H1 (cell line): ENCODE measurements around the gene SMAD6.

ENCODE experiments used
- HDAC2 ChIP-seq, 2 experiments: fragments of 300-600 bp in 1 of 2; sonication (generic) in 1 of 2; IDR thresholded peaks; 2 replicates each; pipeline ENCODE4 v1.6.1; 2011 to 2012; ENCODE audit warnings: low read depth in 2 of 2, low read length in 2 of 2, mild to moderate bottlenecking in 2 of 2, moderate library complexity in 2 of 2, borderline replicate concordance in 1 of 2, inconsistent platforms in 1 of 2
- KDM5A ChIP-seq: fragments of 200-600 bp; IDR thresholded peaks from 2 replicates; pipeline ENCODE4 v1.7.1; 2012; ENCODE audit warnings: mild to moderate bottlenecking, low read length, inconsistent platforms, mixed read lengths
- RAD21 ChIP-seq, 2 experiments: IDR thresholded peaks in 1 of 2; conservative IDR thresholded peaks in 1 of 2; 2 replicates each; pipeline ENCODE4 v1.6.1; 2011; ENCODE audit warnings: low read depth in 2 of 2, low read length in 2 of 2, improper control_type of control experiment in 1 of 2, inconsistent platforms in 1 of 2, mild to moderate bottlenecking in 1 of 2, moderate library complexity in 1 of 2
- SP2 ChIP-seq: IDR thresholded peaks from 2 replicates; pipeline ENCODE4 v1.6.1; 2012; ENCODE audit warnings: mild to moderate bottlenecking, low read length, inconsistent platforms
- TF ChIP-seq, protein P1 (sequence below), 3 experiments: IDR thresholded peaks; 1 replicate in 2 of 3; 2 replicates in 1 of 3; pipeline versions ENCODE4 v1.5.1 to v1.6.1; 2011; ENCODE audit warnings: low read length in 3 of 3, mild to moderate bottlenecking in 3 of 3, inconsistent platforms in 2 of 3, low read depth in 1 of 3, moderate library complexity in 1 of 3; ENCODE audit not compliant: insufficient read depth in 1 of 3; ENCODE audit errors: control extremely low read depth in 1 of 3
- TF ChIP-seq, protein P2 (sequence below): IDR thresholded peaks from 2 replicates; pipeline ENCODE4 v1.6.1; 2011; ENCODE audit warnings: low read length, improper control_type of control experiment
- TF ChIP-seq, protein P3 (sequence below): IDR thresholded peaks from 2 replicates; pipeline ENCODE4 v1.6.1; 2011; ENCODE audit warnings: low read depth, mild to moderate bottlenecking, low read length; ENCODE audit not compliant: insufficient read depth

DNA sequence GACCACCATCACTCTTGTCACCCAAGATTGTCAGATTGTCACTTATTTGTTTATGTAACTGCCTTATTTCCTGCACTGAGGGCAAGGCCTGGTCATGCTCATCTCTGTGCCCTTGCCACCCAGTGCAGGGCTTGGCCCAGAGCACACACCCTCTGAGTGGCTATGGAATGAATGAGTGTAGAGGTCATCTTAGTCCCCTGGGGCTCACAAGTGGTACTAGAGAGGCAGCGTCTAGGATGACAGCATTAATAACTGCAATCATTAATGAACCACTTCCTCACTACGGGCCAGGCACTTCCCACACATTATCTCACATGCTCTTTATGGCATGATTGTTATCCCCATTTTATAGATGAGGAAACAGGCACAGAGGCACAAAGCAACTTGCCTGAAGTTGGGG lies 117.0 kb downstream of the SMAD6 start:
- TF ChIP-seq KDM5A (no peak), HDAC2 (IDR thresholded peaks at IDR 0.05; ENCODE audit: borderline replicate concordance in 1 of 2, low read depth in 2 of 2, low read length in 2 of 2) (no peak), RAD21 (IDR thresholded peaks at IDR 0.05 in 1 of 2, conservative IDR thresholded peaks at IDR 0.05 in 1 of 2; ENCODE audit: low read depth in 2 of 2, low read length in 2 of 2) (no peak), SP2 (no peak)
- TF ChIP-seq, protein P1, sequence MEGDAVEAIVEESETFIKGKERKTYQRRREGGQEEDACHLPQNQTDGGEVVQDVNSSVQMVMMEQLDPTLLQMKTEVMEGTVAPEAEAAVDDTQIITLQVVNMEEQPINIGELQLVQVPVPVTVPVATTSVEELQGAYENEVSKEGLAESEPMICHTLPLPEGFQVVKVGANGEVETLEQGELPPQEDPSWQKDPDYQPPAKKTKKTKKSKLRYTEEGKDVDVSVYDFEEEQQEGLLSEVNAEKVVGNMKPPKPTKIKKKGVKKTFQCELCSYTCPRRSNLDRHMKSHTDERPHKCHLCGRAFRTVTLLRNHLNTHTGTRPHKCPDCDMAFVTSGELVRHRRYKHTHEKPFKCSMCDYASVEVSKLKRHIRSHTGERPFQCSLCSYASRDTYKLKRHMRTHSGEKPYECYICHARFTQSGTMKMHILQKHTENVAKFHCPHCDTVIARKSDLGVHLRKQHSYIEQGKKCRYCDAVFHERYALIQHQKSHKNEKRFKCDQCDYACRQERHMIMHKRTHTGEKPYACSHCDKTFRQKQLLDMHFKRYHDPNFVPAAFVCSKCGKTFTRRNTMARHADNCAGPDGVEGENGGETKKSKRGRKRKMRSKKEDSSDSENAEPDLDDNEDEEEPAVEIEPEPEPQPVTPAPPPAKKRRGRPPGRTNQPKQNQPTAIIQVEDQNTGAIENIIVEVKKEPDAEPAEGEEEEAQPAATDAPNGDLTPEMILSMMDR (IDR thresholded peaks at IDR 0.05; ENCODE audit: control extremely low read depth in 1 of 3, insufficient read depth in 1 of 3, low read depth in 1 of 3, low read length in 3 of 3) = no peak
- TF ChIP-seq, protein P2, sequence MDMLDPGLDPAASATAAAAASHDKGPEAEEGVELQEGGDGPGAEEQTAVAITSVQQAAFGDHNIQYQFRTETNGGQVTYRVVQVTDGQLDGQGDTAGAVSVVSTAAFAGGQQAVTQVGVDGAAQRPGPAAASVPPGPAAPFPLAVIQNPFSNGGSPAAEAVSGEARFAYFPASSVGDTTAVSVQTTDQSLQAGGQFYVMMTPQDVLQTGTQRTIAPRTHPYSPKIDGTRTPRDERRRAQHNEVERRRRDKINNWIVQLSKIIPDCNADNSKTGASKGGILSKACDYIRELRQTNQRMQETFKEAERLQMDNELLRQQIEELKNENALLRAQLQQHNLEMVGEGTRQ = no peak
- TF ChIP-seq, protein P3, sequence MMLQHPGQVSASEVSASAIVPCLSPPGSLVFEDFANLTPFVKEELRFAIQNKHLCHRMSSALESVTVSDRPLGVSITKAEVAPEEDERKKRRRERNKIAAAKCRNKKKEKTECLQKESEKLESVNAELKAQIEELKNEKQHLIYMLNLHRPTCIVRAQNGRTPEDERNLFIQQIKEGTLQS = no peak
